Naive B cell (primary cell): ENCODE measurements around the gene MAFB. TPM values are rescaled to one million over a fixed set of nuclear protein-coding genes. Genes with fewer than 3 reads are reported as not detected.

Experiments used
- ATAC-seq, 2 donors: fragments of 150-1000 bp; cut with Tn5 transposase; 2 replicates each; pipeline ENCODE4 v1.10.0; 2021; ENCODE audit warnings: low read depth in 2 of 2, mild to moderate bottlenecking in 2 of 2, moderate library complexity in 2 of 2
- DNase-seq: peaks from one replicate; pipeline ENCODE4 v3.0.0; 2022
- H3K27ac Mint-ChIP-seq, 6 donors: one replicate each; pipeline ENCODE4 v1.8.0; 2020 to 2022; ENCODE audit warnings: mild to moderate bottlenecking in 6 of 6, mixed read lengths in 6 of 6, moderate library complexity in 5 of 6, inconsistent platforms in 2 of 6
- H3K27me3 Mint-ChIP-seq, 3 donors: one replicate each; pipeline ENCODE4 v1.8.0; 2021 to 2022; ENCODE audit warnings: mixed read lengths in 3 of 3, mild to moderate bottlenecking in 1 of 3
- H3K36me3 Mint-ChIP-seq, 2 donors: one replicate each; pipeline ENCODE4 v1.8.0; 2020 to 2022; ENCODE audit warnings: mixed read lengths in 2 of 2, inconsistent platforms in 1 of 2, mild to moderate bottlenecking in 1 of 2
- H3K4me1 Mint-ChIP-seq, 3 donors: one replicate each; pipeline ENCODE4 v1.8.0; 2020 to 2022; ENCODE audit warnings: mixed read lengths in 3 of 3, inconsistent platforms in 1 of 3, mild to moderate bottlenecking in 1 of 3, moderate library complexity in 1 of 3
- H3K4me3 Mint-ChIP-seq, 8 donors: one replicate each; pipeline ENCODE4 v1.8.0; 2020 to 2022; ENCODE audit warnings: mild to moderate bottlenecking in 8 of 8, mixed read lengths in 8 of 8, moderate library complexity in 8 of 8, inconsistent platforms in 2 of 8
- H3K9me3 Mint-ChIP-seq, 7 donors: one replicate each; pipeline ENCODE4 v1.8.0; 2020 to 2022; ENCODE audit warnings: mixed read lengths in 7 of 7, mild to moderate bottlenecking in 5 of 7, inconsistent platforms in 2 of 7, moderate library complexity in 1 of 7
- polyA plus RNA-seq, 6 donors: library from polyadenylated mRNA; unstranded; fragments of 300-500 nt; fragmentation: Illumina TruSeq; gene quantifications; one replicate each; pipeline ENCODE4 v1.2.3, GENCODE V29; 2021; ENCODE audit warnings: low read depth in 6 of 6

MAFB gene
- polyA plus RNA-seq, 6 donors from 2014 or later = 0.12 to 0.51 (median 0.32) TPM; not detected in 1

GRCh38 chr20:40694246-40694645, 5.2 kb upstream of the MAFB start:
- DNase-seq (no peak), ATAC-seq (no peak)
- no peak overlapping the region for H3K27ac Mint-ChIP-seq
- peaks cover 0 to 7% (median 0%) of the 10 kb centered on the region in 7 donors for H3K9me3 Mint-ChIP-seq
- H3K27me3 Mint-ChIP-seq = peaks cover 68 to 92% (median 78%) of the 10 kb centered on the region in 3 donors
- H3K36me3 Mint-ChIP-seq = peaks cover 0 to 11% of the 10 kb centered on the region in 2 donors
- H3K4me1 Mint-ChIP-seq = peaks cover 5 to 27% (median 10%) of the 10 kb centered on the region in 3 donors
- H3K4me3 Mint-ChIP-seq = no peak overlapping the region

GRCh38 chr20:40692240-40693011, 3.4 kb upstream of the MAFB start:
- Mint-ChIP-seq H3K36me3 (peaks cover 0 to 11% of the 10 kb centered on the region in 2 donors), H3K27me3 (peaks cover 51 to 89% (median 66%) of the 10 kb centered on the region in 3 donors), H3K27ac (no peak overlapping the region), H3K4me3 (peak overlapping the region in 1 of 8 donors; percentile 5), H3K4me1 (peaks cover 5 to 33% (median 10%) of the 10 kb centered on the region in 3 donors), H3K9me3 (peaks cover 0 to 7% (median 0%) of the 10 kb centered on the region in 7 donors)
- ATAC-seq = no peak
- DNase-seq = no peak

- Mint-ChIP-seq H3K4me3 (peak overlapping the region in 2 of 8 donors; percentile 25 to 53), H3K27me3 (peaks cover 47 to 89% (median 64%) of the 10 kb centered on the region in 3 donors), H3K4me1 (peaks cover 5 to 33% (median 10%) of the 10 kb centered on the region in 3 donors), H3K27ac (peak overlapping the region in 2 of 6 donors; percentile 73 to 83), H3K36me3 (peaks cover 0 to 11% of the 10 kb centered on the region in 2 donors), H3K9me3 (peaks cover 0 to 7% (median 0%) of the 10 kb centered on the region in 7 donors)
- no peak for ATAC-seq
- DNase-seq = no peak
These were observed 2.7 kb upstream of the MAFB start for GRCh38 chr20:40691566-40692239.

- H3K9me3 Mint-ChIP-seq = peaks cover 0 to 4% (median 0%) of the 10 kb centered on the region in 7 donors
- peak overlapping the region in 1 of 6 donors; percentile 76 for H3K27ac Mint-ChIP-seq
- H3K4me1 Mint-ChIP-seq = peaks cover 5 to 33% (median 10%) of the 10 kb centered on the region in 3 donors
- peak overlapping the region in 4 of 8 donors; percentile 35 to 74 (median 58) for H3K4me3 Mint-ChIP-seq
- peaks cover 43 to 90% (median 57%) of the 10 kb centered on the region in 3 donors for H3K27me3 Mint-ChIP-seq
- no peak for DNase-seq
- no peak for ATAC-seq
- H3K36me3 Mint-ChIP-seq = peaks cover 0 to 11% of the 10 kb centered on the region in 2 donors
These were observed 2.0 kb upstream of the MAFB start for GRCh38 chr20:40690836-40691565.

GRCh38 chr20:40689943-40690835, 1.2 kb upstream of the MAFB start:
- peaks cover 0 to 8% of the 10 kb centered on the region in 2 donors for H3K36me3 Mint-ChIP-seq
- H3K27me3 Mint-ChIP-seq = peaks cover 35 to 87% (median 54%) of the 10 kb centered on the region in 3 donors
- ATAC-seq (no peak), DNase-seq (peak; percentile 25)
- H3K4me1 Mint-ChIP-seq = peaks cover 5 to 33% (median 10%) of the 10 kb centered on the region in 3 donors
- H3K4me3 Mint-ChIP-seq = peak overlapping the region; percentile 30 to 89 (median 75)
- H3K9me3 Mint-ChIP-seq = peaks cover 0 to 2% (median 0%) of the 10 kb centered on the region in 7 donors
- H3K27ac Mint-ChIP-seq = no peak overlapping the region

- Mint-ChIP-seq H3K36me3 (no peaks in the 10 kb centered on the region), H3K27me3 (peaks cover 28 to 87% (median 54%) of the 10 kb centered on the region in 3 donors), H3K4me3 (peak overlapping the region in 6 of 8 donors; percentile 20 to 83 (median 49)), H3K4me1 (peaks cover 10 to 33% (median 10%) of the 10 kb centered on the region in 3 donors), H3K9me3 (no peaks in the 10 kb centered on the region), H3K27ac (no peak overlapping the region)
- ATAC-seq = no peak
- no peak for DNase-seq
These were observed 622 bp downstream of the MAFB start for GRCh38 chr20:40688129-40689099.

GRCh38 chr20:40687384-40688128, 1.5 kb downstream of the MAFB start:
- Mint-ChIP-seq H3K4me3 (peak overlapping the region in 1 of 8 donors; percentile 23), H3K36me3 (no peaks in the 10 kb centered on the region), H3K27me3 (peaks cover 23 to 87% (median 54%) of the 10 kb centered on the region in 3 donors), H3K27ac (no peak overlapping the region), H3K9me3 (no peaks in the 10 kb centered on the region), H3K4me1 (peaks cover 10 to 37% (median 13%) of the 10 kb centered on the region in 3 donors)
- ATAC-seq = no peak
- DNase-seq = no peak

GRCh38 chr20:40686893-40687292, 2.1 kb downstream of the MAFB start:
- Mint-ChIP-seq H3K36me3 (no peaks in the 10 kb centered on the region), H3K9me3 (no peaks in the 10 kb centered on the region), H3K4me3 (peak overlapping the region in 2 of 8 donors; percentile 20 to 43), H3K4me1 (peaks cover 10 to 32% (median 12%) of the 10 kb centered on the region in 3 donors), H3K27ac (peak overlapping the region in 1 of 6 donors; percentile 41), H3K27me3 (peaks cover 20 to 87% (median 54%) of the 10 kb centered on the region in 3 donors)
- DNase-seq = no peak
- ATAC-seq = no peak

- Mint-ChIP-seq H3K4me1 (peaks cover 10 to 28% (median 12%) of the 10 kb centered on the region in 3 donors), H3K27me3 (peaks cover 23 to 87% (median 54%) of the 10 kb centered on the region in 3 donors), H3K9me3 (no peaks in the 10 kb centered on the region), H3K36me3 (no peaks in the 10 kb centered on the region), H3K4me3 (peak overlapping the region in 2 of 8 donors; percentile 43 to 44), H3K27ac (no peak overlapping the region)
- ATAC-seq = no peak
- DNase-seq = no peak
These were observed 2.6 kb downstream of the MAFB start for GRCh38 chr20:40686434-40686882.

GRCh38 chr20:40685349-40685748, 3.7 kb downstream of the MAFB start:
- H3K27me3 Mint-ChIP-seq = peaks cover 31 to 81% (median 62%) of the 10 kb centered on the region in 3 donors
- H3K4me1 Mint-ChIP-seq = peaks cover 6 to 25% (median 12%) of the 10 kb centered on the region in 3 donors
- no peaks in the 10 kb centered on the region for H3K9me3 Mint-ChIP-seq
- H3K4me3 Mint-ChIP-seq = no peak overlapping the region
- no peak overlapping the region for H3K27ac Mint-ChIP-seq
- ATAC-seq (no peak), DNase-seq (no peak)
- no peaks in the 10 kb centered on the region for H3K36me3 Mint-ChIP-seq

GRCh38 chr20:40683894-40684268, 5.2 kb downstream of the MAFB start:
- Mint-ChIP-seq H3K27ac (peak overlapping the region in 1 of 6 donors; percentile 68), H3K4me1 (peaks cover 4 to 15% (median 8%) of the 10 kb centered on the region in 3 donors), H3K27me3 (peaks cover 39 to 80% (median 74%) of the 10 kb centered on the region in 3 donors), H3K9me3 (no peaks in the 10 kb centered on the region), H3K36me3 (no peaks in the 10 kb centered on the region), H3K4me3 (peak overlapping the region in 1 of 8 donors; percentile 29)
- DNase-seq (no peak), ATAC-seq (no peak)
